Measurements from ENCODE around the gene GLYR1. TPM values are rescaled to one million over a fixed set of nuclear protein-coding genes. Genes with fewer than 3 reads are reported as not detected.

GLYR1 gene
- total and polyA plus RNA-seq, 2 of the 4 experiments (the other 2 are of a cell fraction): 26.0 to 54.2 TPM

DNA sequence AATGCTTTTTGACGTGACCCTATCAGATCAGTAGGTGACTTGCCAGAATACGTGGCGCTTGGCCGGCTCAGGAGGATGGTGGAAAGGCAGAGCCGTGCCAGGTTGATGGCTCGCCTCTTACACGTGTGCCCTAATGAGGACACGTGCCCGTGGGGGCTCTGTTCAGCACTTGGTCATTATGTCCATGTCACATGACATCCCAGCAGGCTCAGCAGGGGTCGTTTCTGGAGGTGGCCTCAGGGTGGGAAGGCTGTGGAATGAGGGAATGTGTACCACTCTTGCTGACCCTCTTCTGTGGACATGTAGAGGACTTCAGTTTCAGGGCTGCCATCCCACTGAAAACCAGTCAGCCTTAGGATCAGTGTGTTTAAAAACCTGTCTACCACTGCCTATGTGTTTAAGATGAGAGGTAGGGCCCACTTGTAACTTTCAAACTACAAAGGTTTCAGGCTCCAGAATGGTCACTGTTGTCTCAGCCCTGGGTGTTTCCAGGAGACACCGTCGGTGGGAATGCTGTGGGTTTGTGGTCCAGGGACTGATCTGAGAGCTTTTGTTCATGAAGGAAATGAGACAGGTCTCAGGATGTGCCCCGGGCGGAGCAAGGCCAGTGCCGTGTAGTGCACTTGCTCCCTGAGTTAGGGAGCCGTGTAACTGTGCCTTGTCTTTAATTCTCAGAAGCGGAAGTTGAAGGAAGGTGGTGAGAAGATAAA is 12.3 kb upstream of the GLYR1 start:
- DNase-seq: no peak
- POLR2A ChIA-PET (ENCODE audit: unreplicated experiment): no interaction called here

More for the DNA sequence above, 12.3 kb upstream of the GLYR1 start:
- Histone ChIP-seq H4K20me1 (ENCODE audit: insufficient read depth, low read length) (peaks cover 15% of the 10 kb centered on the region; the same call in 1 of the 2 replicates), H3K18ac (ENCODE audit: low read depth, low read length) (no peak overlapping the region), H3K27ac (ENCODE audit: insufficient read depth, low read length) (no peak overlapping the region), H2AK9ac (replicated peaks; ENCODE audit: low read depth, low read length, poor library complexity) (no peak overlapping the region), H3K4me3 (ENCODE audit: insufficient read depth, low read depth, low read length) (no peak overlapping the region), H3K79me1 (ENCODE audit: low read depth in 1 of 2, low read length in 2 of 2) (peaks cover 23 to 48% of the 10 kb centered on the region in 2 experiments), H3K27me3 (ENCODE audit: control insufficient read depth, insufficient read depth, low read length) (no peaks in the 10 kb centered on the region), H4K8ac (ENCODE audit: low read depth in 2 of 2, low read length in 2 of 2) (no peak overlapping the region), H3K4ac (ENCODE audit: low read depth, low read length) (no peak overlapping the region), H3K4me1 (ENCODE audit: control insufficient read depth, insufficient read depth, low read length) (no peaks in the 10 kb centered on the region; the same call in 1 of the 2 replicates), H3K9me1 (ENCODE audit: insufficient read depth, low read length) (0 out of 2 replicates have a peak, but pooled peaks cover 1% of the 10 kb centered on the region), H4K5ac (ENCODE audit: low read depth, low read length) (no peak overlapping the region), H3K23ac (ENCODE audit: low read depth, low read length) (no peak overlapping the region; the same call in 1 of the 2 replicates), H3K14ac (replicated peaks; ENCODE audit: low read depth, low read length) (no peak overlapping the region), H3K9me3 (ENCODE audit: control insufficient read depth, insufficient read depth, low read length) (no peaks in the 10 kb centered on the region), H3K56ac (ENCODE audit: extremely low read depth, insufficient read depth, low read length) (no peak overlapping the region), H3K9ac (ENCODE audit: low read depth, low read length) (no peak overlapping the region), H4K91ac (ENCODE audit: insufficient read depth, low read depth, low read length) (no peak overlapping the region), H2BK15ac (ENCODE audit: low read depth, low read length) (no peak overlapping the region), H2BK5ac (ENCODE audit: low read depth, low read length, poor library complexity, severe bottlenecking) (no peak overlapping the region), H3K4me2 (ENCODE audit: low read depth, low read length) (no peak overlapping the region), H3K36me3 (ENCODE audit: control insufficient read depth, insufficient read depth, low read length) (peaks cover 54% of the 10 kb centered on the region), H2AK5ac (ENCODE audit: low read depth, low read length) (no peak overlapping the region), H2AFZ (replicated peaks; ENCODE audit: low read length, poor library complexity) (no peak overlapping the region), H2BK120ac (ENCODE audit: low read depth, low read length) (no peak overlapping the region), H2BK20ac (ENCODE audit: low read depth, low read length) (no peak overlapping the region)
- no peak for ATAC-seq (ENCODE audit: low read depth)
- in situ Hi-C loops (cut with MboI; ENCODE audit: low sequenced_read_pairs): no loop called here
- CTCF ChIA-PET: no interaction called here
- TF ChIP-seq RAD21 (IDR thresholded peaks at IDR 0.05; ENCODE audit: low read length) (no peak), RFX5 (IDR thresholded peaks at IDR 0.05; ENCODE audit: low read depth, low read length) (no peak), POLR2A (IDR thresholded peaks at IDR 0.05; ENCODE audit: low read depth, low read length) (no peak), BHLHE40 (IDR thresholded peaks at IDR 0.05; ENCODE audit: low read depth, low read length) (no peak), NFE2L2 (IDR thresholded peaks at IDR 0.05; ENCODE audit: low read depth, low read length) (no peak), MXI1 (IDR thresholded peaks at IDR 0.05; ENCODE audit: borderline replicate concordance, low read depth, low read length) (no peak), FOS (IDR thresholded peaks at IDR 0.05; ENCODE audit: low read depth, low read length) (no peak), CHD1 (IDR thresholded peaks at IDR 0.05; ENCODE audit: low read depth, low read length) (no peak), MAFK (IDR thresholded peaks at IDR 0.05; ENCODE audit: low read depth, low read length) (no peak), SMC3 (IDR thresholded peaks at IDR 0.05; ENCODE audit: low read depth, low read length) (no peak)
- TF ChIP-seq, protein P1, sequence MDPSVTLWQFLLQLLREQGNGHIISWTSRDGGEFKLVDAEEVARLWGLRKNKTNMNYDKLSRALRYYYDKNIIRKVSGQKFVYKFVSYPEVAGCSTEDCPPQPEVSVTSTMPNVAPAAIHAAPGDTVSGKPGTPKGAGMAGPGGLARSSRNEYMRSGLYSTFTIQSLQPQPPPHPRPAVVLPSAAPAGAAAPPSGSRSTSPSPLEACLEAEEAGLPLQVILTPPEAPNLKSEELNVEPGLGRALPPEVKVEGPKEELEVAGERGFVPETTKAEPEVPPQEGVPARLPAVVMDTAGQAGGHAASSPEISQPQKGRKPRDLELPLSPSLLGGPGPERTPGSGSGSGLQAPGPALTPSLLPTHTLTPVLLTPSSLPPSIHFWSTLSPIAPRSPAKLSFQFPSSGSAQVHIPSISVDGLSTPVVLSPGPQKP (IDR thresholded peaks at IDR 0.05; ENCODE audit: borderline replicate concordance, low read depth, low read length): no peak
- TF ChIP-seq, protein P2, sequence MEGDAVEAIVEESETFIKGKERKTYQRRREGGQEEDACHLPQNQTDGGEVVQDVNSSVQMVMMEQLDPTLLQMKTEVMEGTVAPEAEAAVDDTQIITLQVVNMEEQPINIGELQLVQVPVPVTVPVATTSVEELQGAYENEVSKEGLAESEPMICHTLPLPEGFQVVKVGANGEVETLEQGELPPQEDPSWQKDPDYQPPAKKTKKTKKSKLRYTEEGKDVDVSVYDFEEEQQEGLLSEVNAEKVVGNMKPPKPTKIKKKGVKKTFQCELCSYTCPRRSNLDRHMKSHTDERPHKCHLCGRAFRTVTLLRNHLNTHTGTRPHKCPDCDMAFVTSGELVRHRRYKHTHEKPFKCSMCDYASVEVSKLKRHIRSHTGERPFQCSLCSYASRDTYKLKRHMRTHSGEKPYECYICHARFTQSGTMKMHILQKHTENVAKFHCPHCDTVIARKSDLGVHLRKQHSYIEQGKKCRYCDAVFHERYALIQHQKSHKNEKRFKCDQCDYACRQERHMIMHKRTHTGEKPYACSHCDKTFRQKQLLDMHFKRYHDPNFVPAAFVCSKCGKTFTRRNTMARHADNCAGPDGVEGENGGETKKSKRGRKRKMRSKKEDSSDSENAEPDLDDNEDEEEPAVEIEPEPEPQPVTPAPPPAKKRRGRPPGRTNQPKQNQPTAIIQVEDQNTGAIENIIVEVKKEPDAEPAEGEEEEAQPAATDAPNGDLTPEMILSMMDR (conservative IDR thresholded peaks at IDR 0.05; ENCODE audit: low read depth, low read length): no peak
- intact Hi-C loops (cut with micrococcal nuclease): no loop called here
- 93% methylated on average over 8 of the region's 17 CpGs; no CpG with 5 or more reads in 1 of the 2 experiments for WGBS, 2 experiments (ENCODE audit: extremely low coverage in 2 of 2, insufficient read length in 1 of 2)
- BruUV-seq (replicated peaks): no TSS peak
- dilution Hi-C loops (cut with HindIII; ENCODE audit: low sequenced_read_pairs, unreplicated experiment): no loop called here
